ENCODE results near the gene CYP46A1.

CYP46A1 gene

GRCh38 chr14:99731547-99732435, 47.7 kb downstream of the CYP46A1 start:
- peak; percentile 11 for DNase-seq

- peak; percentile 18 for DNase-seq
Observed at GRCh38 chr14:99732436-99733210, 48.5 kb downstream of the CYP46A1 start.

GRCh38 chr14:99733211-99733539, 49.1 kb downstream of the CYP46A1 start:
- peak; percentile 15 for DNase-seq

GRCh38 chr14:99733540-99734405, 49.7 kb downstream of the CYP46A1 start:
- peak; percentile 13 for DNase-seq

GRCh38 chr14:99734406-99735051, 50.4 kb downstream of the CYP46A1 start:
- peak; percentile 13 for DNase-seq

GRCh38 chr14:99735189-99736135, 51.4 kb downstream of the CYP46A1 start:
- peak; percentile 1 for DNase-seq

GRCh38 chr14:99736603-99737371, 52.7 kb downstream of the CYP46A1 start:
- DNase-seq, result no peak

GRCh38 chr14:99737451-99737951, 53.4 kb downstream of the CYP46A1 start:
- DNase-seq, result no peak

GRCh38 chr14:99737956-99738667, 54.0 kb downstream of the CYP46A1 start:
- no peak for DNase-seq

GRCh38 chr14:99740411-99740810, 56.3 kb downstream of the CYP46A1 start:
- no peak for DNase-seq

GRCh38 chr14:99741227-99741976, 57.3 kb downstream of the CYP46A1 start:
- DNase-seq, result no peak

- no peak for DNase-seq
Observed at GRCh38 chr14:99742074-99742473, 58.0 kb downstream of the CYP46A1 start.

- no peak for DNase-seq
Observed at GRCh38 chr14:99742509-99743487, 58.7 kb downstream of the CYP46A1 start.

GRCh38 chr14:99744199-99744872, 60.2 kb downstream of the CYP46A1 start:
- DNase-seq, result no peak

- DNase-seq, result no peak
Observed at GRCh38 chr14:99744873-99745224, 60.8 kb downstream of the CYP46A1 start.

GRCh38 chr14:99745307-99745951, 61.3 kb downstream of the CYP46A1 start:
- no peak for DNase-seq

GRCh38 chr14:99747167-99747566, 63.1 kb downstream of the CYP46A1 start:
- no peak for DNase-seq

All from CD4-positive, alpha-beta T cell treated with Interleukin-15 for 1 hour (primary cell).